ENCODE data around the gene MYOD1.

Gene MYOD1

GRCh38 chr11:17750013-17750800 is 30.8 kb downstream of the MYOD1 start:
- DNase-seq = no peak

- no peak for DNase-seq
These were observed 31.4 kb downstream of the MYOD1 start for GRCh38 chr11:17750801-17751165.

- no peak for DNase-seq
These were observed 32.2 kb downstream of the MYOD1 start for GRCh38 chr11:17751558-17751957.

GRCh38 chr11:17752144-17752543 is 32.8 kb downstream of the MYOD1 start:
- DNase-seq = no peak

- DNase-seq = no peak
These were observed 33.8 kb downstream of the MYOD1 start for GRCh38 chr11:17753153-17753552.

GRCh38 chr11:17753641-17754040 is 34.3 kb downstream of the MYOD1 start:
- DNase-seq = no peak

- DNase-seq = no peak
These were observed 36.5 kb downstream of the MYOD1 start for GRCh38 chr11:17755891-17756290.

GRCh38 chr11:17760102-17761029 is 41.0 kb downstream of the MYOD1 start:
- peak; percentile 27 for DNase-seq

- no peak for DNase-seq
These were observed 43.1 kb downstream of the MYOD1 start for GRCh38 chr11:17762309-17762974.

GRCh38 chr11:17763244-17763643 is 43.9 kb downstream of the MYOD1 start:
- no peak for DNase-seq

GRCh38 chr11:17763703-17764102 is 44.3 kb downstream of the MYOD1 start:
- no peak for DNase-seq

- peak; percentile 8 for DNase-seq
These were observed 45.3 kb downstream of the MYOD1 start for GRCh38 chr11:17764446-17765218.

- peak; percentile 9 for DNase-seq
These were observed 46.1 kb downstream of the MYOD1 start for GRCh38 chr11:17765356-17766072.

GRCh38 chr11:17766073-17766359 is 46.6 kb downstream of the MYOD1 start:
- no peak for DNase-seq

- no peak for DNase-seq
These were observed 47.2 kb downstream of the MYOD1 start for GRCh38 chr11:17766590-17766989.

GRCh38 chr11:17767301-17767885 is 48.0 kb downstream of the MYOD1 start:
- DNase-seq = peak; percentile 40

GRCh38 chr11:17767914-17768313 is 48.5 kb downstream of the MYOD1 start:
- DNase-seq = no peak

GRCh38 chr11:17768547-17768946 is 49.2 kb downstream of the MYOD1 start:
- no peak for DNase-seq

GRCh38 chr11:17769218-17769617 is 49.8 kb downstream of the MYOD1 start:
- DNase-seq = no peak

GRCh38 chr11:17770048-17770652 is 50.8 kb downstream of the MYOD1 start:
- DNase-seq = no peak

- DNase-seq = no peak
These were observed 51.5 kb downstream of the MYOD1 start for GRCh38 chr11:17770917-17771316.

Measured in fibroblast of skin of back (primary cell).